Left lung (tissue), 10 donors: Measurements from ENCODE around the gene P3H2. TPM values are rescaled to one million over a fixed set of nuclear protein-coding genes. Genes with fewer than 3 reads are reported as not detected.

Experiments
- ATAC-seq: fragments of 200-7000 bp; cut with Tn5 transposase; one replicate; pipeline ENCODE4 v1.9.1; 2020; ENCODE audit warnings: moderate library complexity
- DNase-seq, 4 donors: peaks; one replicate each; pipeline ENCODE4 v3.0.0-alpha.2; 2013 to 2020
- H3K27ac ChIP-seq, 2 donors: fragments of 200-600 bp; sonication (generic) in 1 of 2; one replicate each; pipeline versions ENCODE4 v1.5.0 to v1.8.0; 2020 to 2021
- H3K27me3 ChIP-seq, 2 donors: fragments of 200-600 bp; sonication (generic) in 1 of 2; one replicate each; pipeline versions ENCODE4 v1.5.0 to v1.8.0; 2020 to 2021
- H3K36me3 ChIP-seq, 2 donors: fragments of 200-600 bp; sonication (generic) in 1 of 2; one replicate each; pipeline versions ENCODE4 v1.5.0 to v1.8.0; 2020 to 2021
- H3K4me1 ChIP-seq, 2 donors: fragments of 200-600 bp; one replicate each; pipeline ENCODE4 v1.8.0; 2021
- H3K4me3 ChIP-seq, 2 donors: fragments of 200-600 bp; sonication (generic) in 1 of 2; one replicate each; pipeline versions ENCODE4 v1.5.0 to v1.8.0; 2020 to 2021; ENCODE audit warnings: mild to moderate bottlenecking in 1 of 2
- H3K9me3 ChIP-seq, 2 donors: fragments of 200-600 bp; sonication (generic) in 1 of 2; one replicate each; pipeline versions ENCODE4 v1.5.0 to v1.8.0; 2020 to 2021
- CTCF ChIP-seq, 2 donors: fragments of 200-600 bp; sonication (generic) in 1 of 2; IDR thresholded peaks; one replicate each; pipeline versions ENCODE4 v1.5.0 to v1.8.0; 2021; ENCODE audit warnings: antibody characterized with exemption in 2 of 2
- intact Hi-C, 2 donors: fragments of 100-400 bp; cut with DNase I; formaldehyde crosslinking; loops; one replicate each; pipeline versions ENCODE4 v1.11.2 to v1.14.2; 2022
- polyA plus RNA-seq, 6 donors: library from polyadenylated mRNA; unstranded; fragments of 120-200 nt; gene quantifications; one replicate each; pipeline ENCODE4 v1.2.1, GENCODE V29; 2013; ENCODE audit not compliant: insufficient read length in 6 of 6
- total RNA-seq, 2 donors: library from RNA; stranded (reverse); fragmentation: NEBNext Ultra II Directional; extraction: Animal tissue kit (Norgen Biotek cat#: 25700); gene quantifications; one replicate each; pipeline ENCODE4 v1.2.1, GENCODE V29; 2021
- donor health status: DM: no; HTN: yes; CAD: no.
- donor health status: DM: no; HTN: no; CAD: no.

The P3H2 gene
- total and polyA plus RNA-seq, 8 donors, result 29.1 to 50.7 (median 36.1) TPM

GRCh38 chr3:190065204-190065603 is 55.5 kb downstream of the P3H2 start:
- Histone ChIP-seq H3K9me3 (no peaks in the 10 kb centered on the region), H3K4me3 (no peak overlapping the region), H3K27ac (no peak overlapping the region), H3K4me1 (peaks cover 0 to 4% of the 10 kb centered on the region in 2 donors), H3K27me3 (no peaks in the 10 kb centered on the region), H3K36me3 (no peaks in the 10 kb centered on the region)
- DNase-seq (no peak), ATAC-seq (no peak)
- no peak for TF ChIP-seq CTCF (IDR thresholded peaks at IDR 0.05)
- intact Hi-C loops, result no loop called here

- ATAC-seq (no peak), DNase-seq (no peak)
- Histone ChIP-seq H3K36me3 (no peaks in the 10 kb centered on the region), H3K4me1 (peaks cover 0 to 4% of the 10 kb centered on the region in 2 donors), H3K9me3 (no peaks in the 10 kb centered on the region), H3K27me3 (no peaks in the 10 kb centered on the region), H3K27ac (no peak overlapping the region), H3K4me3 (no peak overlapping the region)
- intact Hi-C loops, result no loop called here
- TF ChIP-seq CTCF (IDR thresholded peaks at IDR 0.05), result no peak
Observed at GRCh38 chr3:190064659-190065058, 56.0 kb downstream of the P3H2 start.

- TF ChIP-seq CTCF (IDR thresholded peaks at IDR 0.05), result no peak
- no peaks in the 10 kb centered on the region for H3K36me3 ChIP-seq
- peaks cover 0 to 4% of the 10 kb centered on the region in 2 donors for H3K4me1 ChIP-seq
- intact Hi-C loops, result no loop called here
- no peaks in the 10 kb centered on the region for H3K9me3 ChIP-seq
- no peak overlapping the region for H3K27ac ChIP-seq
- no peak overlapping the region for H3K4me3 ChIP-seq
- H3K27me3 ChIP-seq, result no peaks in the 10 kb centered on the region
- DNase-seq, result peak in 1 of 4 donors; percentile 36
- peak; percentile 94 for ATAC-seq
Observed at GRCh38 chr3:190064112-190064511, 56.6 kb downstream of the P3H2 start.

- Histone ChIP-seq H3K9me3 (no peaks in the 10 kb centered on the region), H3K4me3 (no peak overlapping the region), H3K36me3 (no peaks in the 10 kb centered on the region), H3K27me3 (no peaks in the 10 kb centered on the region), H3K4me1 (peaks cover 0 to 4% of the 10 kb centered on the region in 2 donors), H3K27ac (no peak overlapping the region)
- no peak for ATAC-seq
- TF ChIP-seq CTCF (IDR thresholded peaks at IDR 0.05), result no peak
- intact Hi-C loops, result no loop called here
- DNase-seq, result no peak
Observed at GRCh38 chr3:190063490-190063889, 57.2 kb downstream of the P3H2 start.

- Histone ChIP-seq H3K4me3 (no peak overlapping the region), H3K9me3 (no peaks in the 10 kb centered on the region), H3K27me3 (no peaks in the 10 kb centered on the region), H3K36me3 (no peaks in the 10 kb centered on the region), H3K27ac (no peak overlapping the region), H3K4me1 (peaks cover 0 to 4% of the 10 kb centered on the region in 2 donors)
- TF ChIP-seq CTCF (IDR thresholded peaks at IDR 0.05), result no peak
- ATAC-seq (no peak), DNase-seq (no peak)
- intact Hi-C loops, result no loop called here
Observed at GRCh38 chr3:190060192-190060775, 60.4 kb downstream of the P3H2 start.
